ENCODE data around the gene TBKBP1.

The TBKBP1 gene

DNA sequence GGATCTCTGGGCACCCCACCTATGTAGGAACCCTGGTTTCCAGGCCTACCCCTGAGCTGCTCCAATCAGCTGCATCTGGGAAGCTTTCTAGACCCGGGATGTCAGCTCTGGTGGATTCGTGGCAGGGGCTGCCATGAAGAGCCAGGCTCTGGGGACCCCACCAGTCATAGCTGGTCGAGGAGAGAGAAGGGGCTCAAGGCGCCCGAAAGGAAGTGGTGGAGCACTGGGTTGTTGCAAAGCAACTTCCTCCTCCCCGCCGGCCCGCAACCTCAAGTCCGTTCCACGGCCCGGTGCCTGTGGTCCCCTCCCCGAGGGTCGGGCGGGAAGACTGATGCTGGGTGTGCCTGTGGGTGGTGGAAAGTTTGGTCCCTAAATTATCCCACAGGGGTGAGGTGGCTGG, 10.2 kb downstream of the TBKBP1 start:
- TF ChIP-seq, protein P1, sequence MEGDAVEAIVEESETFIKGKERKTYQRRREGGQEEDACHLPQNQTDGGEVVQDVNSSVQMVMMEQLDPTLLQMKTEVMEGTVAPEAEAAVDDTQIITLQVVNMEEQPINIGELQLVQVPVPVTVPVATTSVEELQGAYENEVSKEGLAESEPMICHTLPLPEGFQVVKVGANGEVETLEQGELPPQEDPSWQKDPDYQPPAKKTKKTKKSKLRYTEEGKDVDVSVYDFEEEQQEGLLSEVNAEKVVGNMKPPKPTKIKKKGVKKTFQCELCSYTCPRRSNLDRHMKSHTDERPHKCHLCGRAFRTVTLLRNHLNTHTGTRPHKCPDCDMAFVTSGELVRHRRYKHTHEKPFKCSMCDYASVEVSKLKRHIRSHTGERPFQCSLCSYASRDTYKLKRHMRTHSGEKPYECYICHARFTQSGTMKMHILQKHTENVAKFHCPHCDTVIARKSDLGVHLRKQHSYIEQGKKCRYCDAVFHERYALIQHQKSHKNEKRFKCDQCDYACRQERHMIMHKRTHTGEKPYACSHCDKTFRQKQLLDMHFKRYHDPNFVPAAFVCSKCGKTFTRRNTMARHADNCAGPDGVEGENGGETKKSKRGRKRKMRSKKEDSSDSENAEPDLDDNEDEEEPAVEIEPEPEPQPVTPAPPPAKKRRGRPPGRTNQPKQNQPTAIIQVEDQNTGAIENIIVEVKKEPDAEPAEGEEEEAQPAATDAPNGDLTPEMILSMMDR (IDR thresholded peaks at IDR 0.05; ENCODE audit: control insufficient read depth, extremely low read depth, insufficient read depth): no peak
- no peak overlapping the region for H3K4me3 ChIP-seq (ENCODE audit: low read depth, low read length)
- no peak for DNase-seq (ENCODE audit: low read depth)

DNA sequence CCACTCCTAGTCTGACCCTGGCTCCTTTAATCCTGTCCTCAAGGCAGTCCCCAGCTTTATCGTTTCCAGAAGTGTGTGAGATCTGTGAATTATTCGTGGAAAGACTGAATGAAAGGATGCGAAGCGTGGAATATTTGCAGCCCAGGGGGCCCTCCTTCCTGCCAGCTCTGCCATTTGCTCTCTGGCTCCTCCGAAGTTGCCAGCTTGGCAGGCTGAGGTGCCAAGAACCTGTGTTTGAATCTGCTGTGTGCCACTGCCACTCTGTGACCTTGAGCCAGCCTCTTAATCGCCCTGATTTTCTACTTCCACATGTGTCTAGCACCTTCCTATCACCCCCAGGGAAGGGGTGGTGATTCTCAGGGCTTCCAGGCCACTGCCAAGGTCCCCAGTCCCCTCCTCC, 10.8 kb downstream of the TBKBP1 start:
- TF ChIP-seq, protein P1 (IDR thresholded peaks at IDR 0.05; ENCODE audit: control insufficient read depth, extremely low read depth, insufficient read depth): no peak
- H3K4me3 ChIP-seq (ENCODE audit: low read depth, low read length): no peak overlapping the region
- DNase-seq (ENCODE audit: low read depth): no peak

DNA sequence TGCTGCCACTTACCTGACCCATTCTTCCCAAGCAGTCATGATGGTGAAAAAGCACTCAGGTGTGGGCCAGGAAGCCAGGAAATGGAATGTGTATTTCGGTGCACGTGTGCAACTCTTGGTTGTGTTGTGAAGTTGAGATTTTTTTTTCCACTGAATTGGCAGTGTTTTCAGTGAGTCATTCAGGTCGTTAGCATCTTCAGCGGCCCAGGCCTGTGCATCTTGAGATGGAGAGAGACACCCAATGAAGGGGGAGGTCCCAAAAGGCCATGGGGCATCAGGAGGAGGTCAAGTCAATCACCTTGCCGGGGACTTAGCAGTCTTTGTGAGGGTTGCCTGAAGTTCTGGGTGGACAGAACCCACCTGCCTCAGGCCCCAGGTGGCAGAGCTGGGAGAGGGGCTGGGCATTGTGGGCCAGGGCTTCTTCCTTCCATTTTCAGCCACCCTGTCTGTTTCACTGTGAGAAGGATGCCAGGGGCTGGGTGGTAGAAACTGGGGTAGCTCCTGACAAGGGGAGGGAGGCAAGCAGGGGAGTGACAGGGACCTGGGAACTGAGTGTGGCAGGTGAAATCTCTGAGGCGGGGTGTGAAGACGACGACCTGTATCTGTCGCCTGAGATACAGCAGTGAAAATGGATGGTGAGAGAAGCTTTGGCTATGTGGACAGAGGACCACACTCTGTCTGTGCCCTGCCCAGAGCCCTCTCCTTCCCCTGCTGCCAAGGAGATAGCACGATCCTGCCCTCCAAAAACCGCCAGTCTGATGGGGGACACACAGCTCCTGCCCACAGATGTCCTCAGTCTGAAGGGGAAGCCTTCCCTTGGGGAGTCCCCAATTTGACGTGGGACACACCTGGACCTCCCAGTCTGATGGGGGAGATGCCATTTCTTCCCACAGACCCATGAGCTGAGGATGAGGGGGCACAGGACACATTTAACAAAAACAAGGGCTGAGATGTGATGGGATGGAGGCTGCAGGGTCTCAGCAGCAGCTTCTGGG, 11.9 kb downstream of the TBKBP1 start:
- DNase-seq (ENCODE audit: low read depth): no peak
- no peak overlapping the region for H3K4me3 ChIP-seq (ENCODE audit: low read depth, low read length)
- TF ChIP-seq, protein P1 (IDR thresholded peaks at IDR 0.05; ENCODE audit: control insufficient read depth, extremely low read depth, insufficient read depth): no peak

DNA sequence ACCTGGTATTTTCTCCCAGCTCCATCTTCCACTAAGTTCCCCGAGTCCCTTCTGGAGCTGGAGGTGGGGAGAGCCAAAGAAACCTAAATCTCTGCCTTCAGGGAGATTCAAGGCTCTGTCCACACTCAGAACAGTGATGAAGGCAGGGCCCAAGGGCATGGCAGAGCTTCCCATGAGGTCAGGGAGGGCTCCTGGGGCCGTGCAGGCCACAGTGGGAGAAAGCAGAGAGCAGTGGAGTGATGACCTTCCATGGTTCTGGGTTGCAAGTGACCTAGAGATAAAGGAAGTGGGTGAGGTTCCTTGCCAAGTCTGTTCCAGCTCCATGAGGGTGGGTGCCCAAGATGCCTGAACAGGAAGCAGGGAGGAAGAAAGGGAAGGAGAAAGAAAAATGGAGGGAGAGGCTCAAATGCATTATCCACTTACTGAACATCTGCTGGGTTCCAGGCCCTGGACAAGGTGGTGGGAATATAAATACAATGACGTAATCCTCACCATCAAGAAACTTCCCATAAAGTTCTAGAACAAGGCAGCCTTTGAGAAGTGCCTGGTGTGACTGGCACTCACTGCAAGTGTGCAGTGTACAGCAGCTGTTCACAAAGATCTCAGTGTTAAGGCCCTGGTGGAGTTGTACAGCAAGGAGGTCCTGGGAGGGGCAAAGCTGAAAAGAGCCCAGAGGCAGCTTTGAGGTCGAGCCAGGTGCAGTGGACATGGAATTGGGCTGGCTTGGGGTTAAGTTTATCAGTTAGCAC, 13.3 kb downstream of the TBKBP1 start:
- no peak for DNase-seq (ENCODE audit: low read depth)
- TF ChIP-seq, protein P1 (IDR thresholded peaks at IDR 0.05; ENCODE audit: control insufficient read depth, extremely low read depth, insufficient read depth): no peak
- no peak overlapping the region for H3K4me3 ChIP-seq (ENCODE audit: low read depth, low read length)

DNA sequence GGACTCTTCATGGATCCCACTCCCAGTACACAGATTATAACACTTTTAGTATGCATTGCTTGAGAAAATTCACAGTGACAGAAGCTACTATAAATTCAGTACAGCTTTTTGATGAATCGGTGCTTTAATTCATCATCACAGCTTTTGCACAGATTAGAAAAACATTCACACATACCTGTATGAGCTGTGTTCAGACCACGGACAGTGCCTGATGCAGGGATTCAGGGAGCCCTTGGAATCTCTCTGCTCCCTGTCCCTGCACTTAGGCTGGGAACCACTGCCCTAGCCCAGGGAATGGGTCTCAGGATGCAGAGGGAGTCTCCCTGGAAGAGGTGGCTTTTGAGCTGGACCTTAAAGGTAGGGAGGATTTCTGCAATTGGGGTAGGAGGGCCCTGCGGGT, 13.9 kb downstream of the TBKBP1 start:
- no peak overlapping the region for H3K4me3 ChIP-seq (ENCODE audit: low read depth, low read length)
- DNase-seq (ENCODE audit: low read depth): no peak
- TF ChIP-seq, protein P1 (IDR thresholded peaks at IDR 0.05; ENCODE audit: control insufficient read depth, extremely low read depth, insufficient read depth): no peak

DNA sequence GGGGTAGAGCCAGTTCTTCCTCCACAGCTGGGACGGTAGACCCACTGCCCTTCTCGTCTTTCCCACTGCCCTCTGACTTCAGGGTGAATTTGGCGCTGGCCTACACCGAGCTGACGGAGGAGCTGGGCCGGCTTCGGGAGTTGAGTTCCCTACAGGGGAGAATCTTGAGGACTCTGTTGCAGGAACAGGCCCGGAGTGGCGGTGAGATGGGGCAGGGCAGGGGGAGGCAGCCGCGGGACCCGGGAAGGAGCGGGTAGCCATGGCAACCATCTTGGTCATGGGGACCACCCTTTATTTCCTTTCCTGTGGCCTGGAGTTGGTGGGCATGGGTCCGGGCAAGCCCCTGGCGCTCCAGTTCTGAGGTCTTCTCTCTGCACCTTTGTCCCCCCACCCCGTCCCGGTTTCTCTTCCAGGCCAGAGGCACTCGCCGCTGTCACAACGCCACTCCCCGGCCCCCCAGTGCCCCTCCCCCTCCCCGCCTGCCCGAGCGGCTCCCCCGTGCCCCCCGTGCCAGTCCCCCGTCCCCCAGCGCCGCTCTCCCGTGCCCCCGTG, 14.4 kb downstream of the TBKBP1 start:
- TF ChIP-seq, protein P1 (IDR thresholded peaks at IDR 0.05; ENCODE audit: control insufficient read depth, extremely low read depth, insufficient read depth): no peak
- no peak for DNase-seq (ENCODE audit: low read depth)
- no peak overlapping the region for H3K4me3 ChIP-seq (ENCODE audit: low read depth, low read length)

Data from LNCaP clone FGC (cell line).